Pons (tissue), 1 donor: ENCODE results near the gene IQCN.
"Not testable (repeated sequence)": the region's sequence is repeated elsewhere in the genome, so short reads cannot be mapped to it uniquely, and the experiment has no call there.

Source experiments
- DNase-seq: peaks from one replicate; pipeline ENCODE4 v3.0.0-alpha.2; 2016; ENCODE audit warnings: low spot score

The IQCN gene

GRCh38 chr19:18209912-18210311, 64.3 kb downstream of the IQCN start:
- DNase-seq = not testable (repeated sequence)

GRCh38 chr19:18208098-18208951, 65.9 kb downstream of the IQCN start:
- DNase-seq = no peak
